K562 (cell line): ENCODE data around the gene COL6A2. TPM values are rescaled to one million over a fixed set of nuclear protein-coding genes. Genes with fewer than 3 reads are reported as not detected.
A peak's percentile ranks its signal among the peaks of the same experiment; 100 is the strongest.

ENCODE experiments used
- ATAC-seq: fragments of 200-7000 bp; cut with Tn5 transposase; 3 replicates; pipeline ENCODE4 v1.9.1; 2020; ENCODE audit warnings: moderate library complexity
- BruUV-seq: library from RNA; stranded (reverse); fragments of 400-500 nt; replicated peaks from 2 replicates; lab custom pipeline; 2021; lab: Mats Ljungman, UMichigan
- CTCF ChIA-PET: fragments of 300-600 bp; formaldehyde crosslinking; extraction: SDS; loops from one replicate; lab custom pipeline; 2021; ENCODE audit warnings: low intra/inter-chr PET ratio; lab: Yijun Ruan, JAX
- POLR2A ChIA-PET: fragments of 300-600, 350-650 bp; sonication (Branson Sonifier 250); formaldehyde crosslinking; extraction: SDS; loops from one replicate; lab custom pipeline; 2021; ENCODE audit warnings: antibody characterized with exemption, inconsistent platforms; lab: Yijun Ruan, JAX
- DNase-seq, 4 experiments: peaks; one replicate each; pipeline versions ENCODE4 v3.0.0 to v3.0.0-alpha.2; 2011 to 2018; ENCODE audit warnings: low spot score in 3 of 4, mixed read lengths in 3 of 4; ENCODE audit errors: extremely low read depth in 1 of 4
- FAIRE-seq: peaks from 2 replicates; lab custom pipeline; 2011; peaks lifted over from hg19 to GRCh38; lab: Jason Lieb, UNC
- H2AFZ ChIP-seq: 2 replicates; pipeline ENCODE4 v1.6.0; 2011; ENCODE audit warnings: low read depth, low read length, control low read depth, inconsistent platforms
- H3K27ac ChIP-seq: fragments of 200-600 bp; 3 replicates; pipeline ENCODE4 v1.8.0; 2011; ENCODE audit warnings: low read depth, mild to moderate bottlenecking, control low read depth, inconsistent platforms, low read length, moderate library complexity, mixed read lengths; ENCODE audit errors: extremely low read depth
- H3K27me3 ChIP-seq, 2 experiments: fragments of 300-600 bp in 1 of 2; 2 replicates in 1 of 2; 3 replicates in 1 of 2; pipeline versions ENCODE4 v1.6.0 to v1.8.0; 2011; ENCODE audit warnings: inconsistent platforms in 2 of 2, low read length in 2 of 2, mild to moderate bottlenecking in 1 of 2, mixed read lengths in 1 of 2, moderate library complexity in 1 of 2; ENCODE audit not compliant: control insufficient read depth in 2 of 2, insufficient read depth in 2 of 2
- H3K36me3 ChIP-seq: fragments of 300-600 bp; 3 replicates; pipeline ENCODE4 v1.8.0; 2011; ENCODE audit warnings: mild to moderate bottlenecking, low read length, inconsistent platforms; ENCODE audit not compliant: control insufficient read depth, insufficient read depth
- H3K4me1 ChIP-seq, 2 experiments: fragments of 200-600 bp in 1 of 2; replicated peaks in 1 of 2; 2 replicates in 1 of 2; 3 replicates in 1 of 2; pipeline versions ENCODE4 v1.5.1 to v1.8.0; 2011; ENCODE audit warnings: inconsistent platforms in 2 of 2, low read length in 2 of 2, mild to moderate bottlenecking in 1 of 2, mixed read lengths in 1 of 2, moderate library complexity in 1 of 2; ENCODE audit not compliant: control insufficient read depth in 2 of 2, insufficient read depth in 2 of 2
- H3K4me2 ChIP-seq: 2 replicates; pipeline ENCODE4 v1.6.1; 2011; ENCODE audit warnings: low read length, control low read depth, inconsistent platforms, mixed read lengths; ENCODE audit not compliant: insufficient read depth
- H3K4me3 ChIP-seq: fragments of 200-600 bp; sonication (generic), shearing (Covaris generic); 2 replicates; pipeline ENCODE4 v1.5.1; 2016; ENCODE audit warnings: control low read depth, inconsistent platforms
- H3K79me2 ChIP-seq: fragments of 200-600 bp; 3 replicates; pipeline ENCODE4 v1.8.0; 2011; ENCODE audit warnings: low read length, inconsistent platforms; ENCODE audit not compliant: control insufficient read depth, insufficient read depth
- H3K9ac ChIP-seq, 2 experiments: 2 replicates each; pipeline versions ENCODE4 v1.6.0 to v1.6.1; 2011; ENCODE audit warnings: low read depth in 2 of 2, low read length in 2 of 2, control low read depth in 1 of 2, inconsistent platforms in 1 of 2, mild to moderate bottlenecking in 1 of 2, mixed read lengths in 1 of 2; ENCODE audit not compliant: insufficient read depth in 1 of 2
- H3K9me1 ChIP-seq: one replicate; pipeline ENCODE4 v1.6.0; 2011; ENCODE audit warnings: inconsistent platforms, mild to moderate bottlenecking, low read length, moderate library complexity; ENCODE audit not compliant: control insufficient read depth, insufficient read depth
- H3K9me3 ChIP-seq: replicated peaks from 2 replicates; pipeline ENCODE4 v1.5.1; 2011; ENCODE audit warnings: low read depth, low read length, inconsistent platforms; ENCODE audit not compliant: control insufficient read depth, insufficient read depth
- H4K20me1 ChIP-seq: replicated peaks from 2 replicates; pipeline ENCODE4 v1.6.1; 2011; ENCODE audit warnings: low read length, inconsistent platforms, mixed read lengths; ENCODE audit not compliant: control insufficient read depth, insufficient read depth
- EGR1 ChIP-seq: fragments of 450-650 bp; conservative IDR thresholded peaks from 2 replicates; pipeline ENCODE4 v1.6.1; 2017; ENCODE audit warnings: mild to moderate bottlenecking
- KDM1A ChIP-seq, 2 experiments: fragments of 450-650 bp; IDR thresholded peaks; 2 replicates each; pipeline ENCODE4 v1.6.1; 2016; ENCODE audit warnings: mild to moderate bottlenecking in 2 of 2
- WGBS: fragments of 100-300 bp; shearing (Covaris generic); methylation state at CpG from one replicate; pipeline ENCODE4 v1.1.6; 2016; ENCODE audit warnings: low coverage, mixed read lengths; ENCODE audit not compliant: insufficient coverage; ENCODE audit errors: missing lambda C conversion rate; 5-methylcytosine and 5-hydroxymethylcytosine counted together
- in situ Hi-C: fragments of 300-500 bp; cut with MboI; formaldehyde crosslinking; loops from 4 replicates; pipeline ENCODE4 v1.15.0; 2018; ENCODE audit warnings: inconsistent platforms, mixed read lengths
- intact Hi-C: fragments of 100-400 bp; cut with micrococcal nuclease; formaldehyde crosslinking; loops from 2 replicates; pipeline ENCODE4 v1.14.2; 2022
- polyA plus RNA-seq, 8 experiments: library from polyadenylated mRNA; depleted of rRNA in 4 of 8; stranded (reverse) in 5 of 8; unstranded in 3 of 8; fragments of >200 nt; fragmentation: Nextera tagmentation in 2 of 8; fragmentation: Illumina TruSeq in 1 of 8; extraction: Ambion mirVana in 2 of 8; extraction: Trizol in 1 of 8; gene quantifications; 2 replicates each; pipeline versions ENCODE4 v1.2.1 to v1.2.3, GENCODE V29; 2011 to 2014; ENCODE audit warnings: inconsistent platforms in 1 of 8, missing spikeins in 1 of 8
- total RNA-seq, 7 experiments: library from RNA; depleted of rRNA in 6 of 7; stranded (reverse); fragments of >200 nt in 6 of 7; fragmentation: Illumina TruSeq in 2 of 7; extraction: Trizol in 2 of 7; gene quantifications; 2 replicates each; pipeline versions ENCODE4 v1.2.1 to v1.2.3, GENCODE V29; 2011 to 2021; ENCODE audit warnings: low replicate concordance in 1 of 7

Gene COL6A2
- total and polyA plus RNA-seq, 9 of the 15 experiments (the other 6 are each of a cell fraction or from before 2014, with no cell fraction given), result 0.07 to 1.1 (median 0.24) TPM; not detected in 3

DNA sequence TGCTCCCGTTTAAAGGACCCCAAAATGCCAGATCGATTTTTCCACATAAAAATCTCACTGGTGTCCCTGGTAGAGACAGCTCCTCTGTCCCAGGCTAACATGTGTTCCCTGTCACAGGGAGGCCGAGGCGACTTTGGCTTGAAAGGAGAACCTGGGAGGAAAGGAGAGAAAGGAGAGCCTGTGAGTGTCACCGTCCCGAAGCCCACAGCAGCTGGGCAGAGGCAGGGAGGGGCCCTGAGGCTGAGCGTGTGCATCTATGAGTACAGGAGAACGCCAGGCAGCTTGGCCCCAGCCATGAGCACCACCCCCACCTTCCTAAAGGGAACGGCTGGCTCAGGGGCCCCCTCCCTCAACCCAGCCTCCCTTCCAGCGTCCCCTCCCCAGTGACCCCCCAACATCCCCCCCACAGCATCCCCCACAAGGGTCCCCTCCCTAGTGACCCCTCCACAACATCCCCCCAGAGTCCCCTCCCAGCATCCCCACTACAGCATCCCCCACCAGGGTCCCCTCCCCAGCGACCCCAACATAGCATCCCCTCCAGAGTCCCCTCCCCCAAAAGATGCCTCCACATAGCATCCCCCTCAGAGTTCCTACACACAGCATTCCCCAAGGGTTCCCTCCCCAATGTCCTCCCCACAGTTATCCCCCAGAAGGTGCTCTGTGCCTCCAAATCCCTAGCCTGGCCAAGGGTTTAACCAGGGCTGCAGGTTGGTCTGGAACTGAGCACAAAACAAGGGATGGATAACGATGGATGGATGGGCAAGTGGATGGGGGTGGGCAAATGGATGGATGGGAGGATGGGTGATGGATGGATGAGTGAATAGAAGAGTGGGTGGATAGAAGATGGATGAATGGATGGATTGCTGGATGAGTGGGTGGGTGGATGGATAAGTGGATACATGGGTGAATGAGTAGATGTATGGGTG is 25.1 kb downstream of the COL6A2 start:
- no peak overlapping the region for H3K4me2 ChIP-seq
- ATAC-seq (no peak), DNase-seq (no peak), FAIRE-seq (no peak)
- ChIA-PET POLR2A (no interaction called here), CTCF (no interaction called here)
- WGBS, result 2% methylated on average over 10 of the region's 12 CpGs
- in situ Hi-C loops (no loop called here), intact Hi-C loops (no loop called here)
- H3K79me2 ChIP-seq, result no peaks in the 10 kb centered on the region
- no peaks in the 10 kb centered on the region for H3K9me1 ChIP-seq
- no peak overlapping the region for H3K27ac ChIP-seq
- no peak overlapping the region for H3K4me3 ChIP-seq
- H3K27me3 ChIP-seq, result peaks cover 22 to 67% of the 10 kb centered on the region in 2 experiments; a peak in 4 of 5 replicates
- no peaks in the 10 kb centered on the region for H3K9me3 ChIP-seq
- H2AFZ ChIP-seq, result no peak overlapping the region
- no peak overlapping the region for H3K9ac ChIP-seq
- TF ChIP-seq KDM1A (IDR thresholded peaks at IDR 0.05), result no peak
- TF ChIP-seq EGR1, result peak; percentile 34
- no TSS peak for BruUV-seq
- H4K20me1 ChIP-seq, result peaks cover 7% of the 10 kb centered on the region; the same call in 1 of the 2 replicates
- H3K36me3 ChIP-seq, result no peaks in the 10 kb centered on the region
- peaks cover 0 to 78% of the 10 kb centered on the region in 2 experiments; a peak in 2 of 5 replicates for H3K4me1 ChIP-seq
